ENCODE measurements around the gene PLPP7. TPM values are rescaled to one million over a fixed set of nuclear protein-coding genes. Genes with fewer than 3 reads are reported as not detected.

Gene PLPP7
- polyA plus RNA-seq, 2 of the 4 experiments (the other 2 are of a cell fraction), result 0.08 TPM; not detected in 1

GRCh38 chr9:131320031-131320685 lies 30.6 kb downstream of the PLPP7 start:
- Histone ChIP-seq H3K4me1 (peaks cover 14% of the 10 kb centered on the region; the same call in 2 of the 3 replicates), H3K27ac (no peak overlapping the region), H3K9me3 (no peaks in the 10 kb centered on the region), H3K4me3 (no peak overlapping the region), H3K4me2 (no peak overlapping the region)
- no peak for DNase-seq (ENCODE audit: low read depth in 1 of 2, low spot score in 1 of 2)
- FAIRE-seq, result no peak
- CTCF ChIA-PET, result interaction anchor here (12.3 kb wide), 1 partner anchor 16 kb away, joined by 127 read pairs; no protein-coding TSS in a partner anchor
- ATAC-seq, result no peak; a peak in 1 of 6 replicates
- 81% methylated on average over 17 of the region's 19 CpGs for WGBS (ENCODE audit: missing lambda C conversion rate)
- POLR2A ChIA-PET, result no interaction called here
- TF ChIP-seq CHD2 (IDR thresholded peaks at IDR 0.05; ENCODE audit: low read length, partially characterized antibody), result no peak

DNA sequence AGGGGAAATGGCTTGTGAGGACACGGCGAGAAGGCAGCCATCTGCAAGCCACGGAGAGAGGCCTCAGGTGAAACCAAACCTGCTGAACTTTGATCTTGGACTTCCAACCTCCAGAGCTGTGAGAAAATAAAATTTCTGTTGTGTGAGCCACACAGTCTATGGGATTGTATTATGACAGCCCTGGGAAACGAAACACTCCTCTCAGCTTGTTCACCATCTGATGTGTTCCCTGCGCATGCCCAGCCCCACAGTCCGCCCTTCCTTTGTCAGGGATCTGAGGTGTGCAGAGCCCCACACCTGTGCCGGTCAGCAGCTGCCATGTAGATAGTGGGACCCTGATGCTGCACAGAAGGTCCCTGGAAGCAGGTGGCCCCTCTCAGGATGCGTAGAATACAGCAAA lies 34.1 kb downstream of the PLPP7 start:
- no peak for DNase-seq (ENCODE audit: low read depth in 1 of 2, low spot score in 1 of 2)
- TF ChIP-seq HOXB5 (CRISPR knock-in tag; IDR thresholded peaks at IDR 0.05) (no peak), HOXA7 (CRISPR knock-in tag; IDR thresholded peaks at IDR 0.05) (no peak), CEBPB (IDR thresholded peaks at IDR 0.05) (no peak), HEYL (CRISPR knock-in tag; IDR thresholded peaks at IDR 0.05) (no peak)
- CTCF ChIA-PET, result interaction anchor here (1.1 to 12.3 kb wide), 4 partner anchors 13 to 277 kb away, joined by 3 to 127 read pairs (median 7); no protein-coding TSS in a partner anchor
- FAIRE-seq, result no peak
- Histone ChIP-seq H3K9me3 (no peaks in the 10 kb centered on the region), H3K4me2 (no peak overlapping the region), H3K4me3 (no peak overlapping the region), H3K4me1 (no peaks in the 10 kb centered on the region), H3K27ac (no peak overlapping the region)
- POLR2A ChIA-PET, result no interaction called here
- 70% methylated on average over 8 of the region's 8 CpGs for WGBS (ENCODE audit: missing lambda C conversion rate)
- no peak; a peak in 1 of 6 replicates for ATAC-seq

GRCh38 chr9:131324736-131325679 lies 35.5 kb downstream of the PLPP7 start:
- Histone ChIP-seq H3K4me2 (no peak overlapping the region), H3K4me1 (no peaks in the 10 kb centered on the region), H3K27ac (no peak overlapping the region), H3K4me3 (no peak overlapping the region), H3K9me3 (no peaks in the 10 kb centered on the region)
- no peak for ATAC-seq
- no peak for TF ChIP-seq KDM1A (IDR thresholded peaks at IDR 0.05; ENCODE audit: low read depth)
- TF ChIP-seq HMGXB4 (CRISPR knock-in tag; IDR thresholded peaks at IDR 0.05; ENCODE audit: borderline replicate concordance), result no peak
- TF ChIP-seq FOSL2 (IDR thresholded peaks at IDR 0.05), result no peak
- no peak for TF ChIP-seq FOSL2 (CRISPR knock-in tag; IDR thresholded peaks at IDR 0.05)
- no peak for TF ChIP-seq NPAS2 (CRISPR knock-in tag; IDR thresholded peaks at IDR 0.05; ENCODE audit: borderline replicate concordance)
- TF ChIP-seq NR3C1 (IDR thresholded peaks at IDR 0.05), result no peak
- no peak for TF ChIP-seq ATOH8 (CRISPR knock-in tag; IDR thresholded peaks at IDR 0.05; ENCODE audit: low read depth)
- no peak for TF ChIP-seq EP300 (IDR thresholded peaks at IDR 0.05)
- TF ChIP-seq HOXB5 (CRISPR knock-in tag; IDR thresholded peaks at IDR 0.05), result no peak
- TF ChIP-seq MAFK (IDR thresholded peaks at IDR 0.05; ENCODE audit: partially characterized antibody), result no peak
- no peak for TF ChIP-seq JUN (IDR thresholded peaks at IDR 0.05)
- no peak for TF ChIP-seq CBX2 (IDR thresholded peaks at IDR 0.05; ENCODE audit: borderline replicate concordance, low read depth)
- TF ChIP-seq HOXA7 (CRISPR knock-in tag; IDR thresholded peaks at IDR 0.05), result no peak
- TF ChIP-seq CBX8 (IDR thresholded peaks at IDR 0.05), result no peak
- DNase-seq (ENCODE audit: low read depth in 1 of 2, low spot score in 1 of 2), result no peak
- ChIA-PET CTCF (interaction anchor here (0.6 to 12.3 kb wide), 7 partner anchors 10 to 279 kb away, joined by 3 to 127 read pairs (median 4); no protein-coding TSS in a partner anchor), POLR2A (no interaction called here)
- FAIRE-seq, result no peak
- WGBS (ENCODE audit: missing lambda C conversion rate), result 78% methylated on average over 21 of the region's 21 CpGs

Data from A549 (cell line).